Measurements from ENCODE around the gene CHD6.

- TF ChIP-seq SPI1 (IDR thresholded peaks at IDR 0.05; ENCODE audit: low read depth, low read length) (no peak), TAF1 (IDR thresholded peaks at IDR 0.05; ENCODE audit: low read depth, low read length) (no peak)
Measured at GRCh38 chr20:41566896-41567527, 51.2 kb downstream of the CHD6 start.

Measured in GM12891 (cell line).